Parathyroid adenoma (tissue), 2 donors: ENCODE measurements around the gene KNG1.
"Not testable (repeated sequence)": the region's sequence is repeated elsewhere in the genome, so short reads cannot be mapped to it uniquely, and the experiment has no call there.

ENCODE experiments used
- H2AFZ ChIP-seq: fragments of 300-600 bp; sonication (generic); one replicate; pipeline ENCODE4 v1.7.0; 2017; ENCODE audit warnings: antibody characterized with exemption, mild to moderate bottlenecking
- H3K27ac ChIP-seq: fragments of 300-600 bp; sonication (generic); one replicate; pipeline ENCODE4 v1.7.0; 2017
- H3K27me3 ChIP-seq: fragments of 300-600 bp; sonication (generic); one replicate; pipeline ENCODE4 v1.7.0; 2017; ENCODE audit warnings: low read length; ENCODE audit not compliant: control insufficient read depth, insufficient read depth
- H3K36me3 ChIP-seq: fragments of 300-600 bp; sonication (generic); one replicate; pipeline ENCODE4 v1.7.0; 2017; ENCODE audit warnings: low read length; ENCODE audit not compliant: control insufficient read depth, insufficient read depth
- H3K4me1 ChIP-seq: fragments of 300-600 bp; sonication (generic); one replicate; pipeline ENCODE4 v1.7.0; 2017; ENCODE audit warnings: control low read depth
- H3K4me2 ChIP-seq: fragments of 300-600 bp; sonication (generic); one replicate; pipeline ENCODE4 v1.7.0; 2017; ENCODE audit warnings: low read length
- H3K4me3 ChIP-seq: fragments of 300-600 bp; sonication (generic); one replicate; pipeline ENCODE4 v1.7.0; 2017; ENCODE audit warnings: low read depth, low read length
- H3K79me2 ChIP-seq: fragments of 300-600 bp; sonication (generic); one replicate; pipeline ENCODE4 v1.7.0; 2017; ENCODE audit warnings: control low read depth
- H3K9ac ChIP-seq: fragments of 300-600 bp; sonication (generic); one replicate; pipeline ENCODE4 v1.7.0; 2017; ENCODE audit warnings: mild to moderate bottlenecking
- H3K9me3 ChIP-seq: fragments of 300-600 bp; sonication (generic); one replicate; pipeline ENCODE4 v1.7.0; 2017; ENCODE audit warnings: low read length; ENCODE audit not compliant: control insufficient read depth
- CTCF ChIP-seq: fragments of 300-600 bp; sonication (generic); IDR thresholded peaks from one replicate; pipeline ENCODE4 v1.7.0; 2017; ENCODE audit warnings: antibody characterized with exemption, mild to moderate bottlenecking
- donor health status: primary hyperparathyroidism.

The KNG1 gene

GRCh38 chr3:186678604-186679003, 38.6 kb upstream of the KNG1 start:
- TF ChIP-seq CTCF: no peak
- no peak overlapping the region for H3K27ac ChIP-seq
- no peak overlapping the region for H3K4me3 ChIP-seq
- H3K4me2 ChIP-seq: no peak overlapping the region
- no peaks in the 10 kb centered on the region for H3K9me3 ChIP-seq
- no peaks in the 10 kb centered on the region for H3K79me2 ChIP-seq
- no peak overlapping the region for H2AFZ ChIP-seq
- H3K36me3 ChIP-seq: no peaks in the 10 kb centered on the region
- no peaks in the 10 kb centered on the region for H3K4me1 ChIP-seq
- no peaks in the 10 kb centered on the region for H3K27me3 ChIP-seq
- H3K9ac ChIP-seq: no peak overlapping the region

GRCh38 chr3:186679151-186679550, 38.0 kb upstream of the KNG1 start:
- no peaks in the 10 kb centered on the region for H3K79me2 ChIP-seq
- H3K9me3 ChIP-seq: no peaks in the 10 kb centered on the region
- H2AFZ ChIP-seq: no peak overlapping the region
- TF ChIP-seq CTCF: no peak
- H3K9ac ChIP-seq: no peak overlapping the region
- no peak overlapping the region for H3K4me3 ChIP-seq
- H3K4me1 ChIP-seq: no peaks in the 10 kb centered on the region
- H3K27me3 ChIP-seq: no peaks in the 10 kb centered on the region
- no peak overlapping the region for H3K4me2 ChIP-seq
- H3K27ac ChIP-seq: no peak overlapping the region
- no peaks in the 10 kb centered on the region for H3K36me3 ChIP-seq

- Histone ChIP-seq H3K4me1 (no peaks in the 10 kb centered on the region), H2AFZ (no peak overlapping the region), H3K27me3 (no peaks in the 10 kb centered on the region), H3K36me3 (no peaks in the 10 kb centered on the region), H3K4me3 (no peak overlapping the region), H3K79me2 (no peaks in the 10 kb centered on the region), H3K27ac (no peak overlapping the region), H3K4me2 (no peak overlapping the region), H3K9me3 (no peaks in the 10 kb centered on the region), H3K9ac (no peak overlapping the region)
- TF ChIP-seq CTCF: no peak
These were observed 36.3 kb upstream of the KNG1 start for GRCh38 chr3:186680869-186681268.

GRCh38 chr3:186682812-186683211, 34.3 kb upstream of the KNG1 start:
- H3K79me2 ChIP-seq: no peaks in the 10 kb centered on the region
- H3K36me3 ChIP-seq: no peaks in the 10 kb centered on the region
- no peak overlapping the region for H3K4me2 ChIP-seq
- H3K9ac ChIP-seq: no peak overlapping the region
- H3K27ac ChIP-seq: no peak overlapping the region
- no peaks in the 10 kb centered on the region for H3K27me3 ChIP-seq
- no peaks in the 10 kb centered on the region for H3K9me3 ChIP-seq
- no peak overlapping the region for H2AFZ ChIP-seq
- TF ChIP-seq CTCF: no peak
- H3K4me3 ChIP-seq: no peak overlapping the region
- H3K4me1 ChIP-seq: no peaks in the 10 kb centered on the region

- H3K79me2 ChIP-seq: no peaks in the 10 kb centered on the region
- no peaks in the 10 kb centered on the region for H3K36me3 ChIP-seq
- H3K27ac ChIP-seq: no peak overlapping the region
- no peaks in the 10 kb centered on the region for H3K4me1 ChIP-seq
- H3K27me3 ChIP-seq: no peaks in the 10 kb centered on the region
- TF ChIP-seq CTCF: no peak
- H2AFZ ChIP-seq: no peak overlapping the region
- no peak overlapping the region for H3K4me3 ChIP-seq
- H3K9me3 ChIP-seq: no peaks in the 10 kb centered on the region
- H3K9ac ChIP-seq: no peak overlapping the region
- no peak overlapping the region for H3K4me2 ChIP-seq
These were observed 33.2 kb upstream of the KNG1 start for GRCh38 chr3:186683979-186684378.

GRCh38 chr3:186686475-186686874, 30.7 kb upstream of the KNG1 start:
- H3K9me3 ChIP-seq, H3K9ac ChIP-seq, H3K27me3 ChIP-seq, H3K27ac ChIP-seq, H2AFZ ChIP-seq, H3K79me2 ChIP-seq, H3K4me1 ChIP-seq, H3K36me3 ChIP-seq, H3K4me2 ChIP-seq, H3K4me3 ChIP-seq: not testable (repeated sequence)
